Left lung (tissue), 10 donors: ENCODE measurements around the gene ZNF628. TPM values are rescaled to one million over a fixed set of nuclear protein-coding genes. Genes with fewer than 3 reads are reported as not detected.

Source experiments
- ATAC-seq: fragments of 200-7000 bp; cut with Tn5 transposase; one replicate; pipeline ENCODE4 v1.9.1; 2020; ENCODE audit warnings: moderate library complexity
- DNase-seq, 4 donors: peaks; one replicate each; pipeline ENCODE4 v3.0.0-alpha.2; 2013 to 2020
- H3K27ac ChIP-seq, 2 donors: fragments of 200-600 bp; sonication (generic) in 1 of 2; one replicate each; pipeline versions ENCODE4 v1.5.0 to v1.8.0; 2020 to 2021
- H3K27me3 ChIP-seq, 2 donors: fragments of 200-600 bp; sonication (generic) in 1 of 2; one replicate each; pipeline versions ENCODE4 v1.5.0 to v1.8.0; 2020 to 2021
- H3K36me3 ChIP-seq, 2 donors: fragments of 200-600 bp; sonication (generic) in 1 of 2; one replicate each; pipeline versions ENCODE4 v1.5.0 to v1.8.0; 2020 to 2021
- H3K4me1 ChIP-seq, 2 donors: fragments of 200-600 bp; one replicate each; pipeline ENCODE4 v1.8.0; 2021
- H3K4me3 ChIP-seq, 2 donors: fragments of 200-600 bp; sonication (generic) in 1 of 2; one replicate each; pipeline versions ENCODE4 v1.5.0 to v1.8.0; 2020 to 2021; ENCODE audit warnings: mild to moderate bottlenecking in 1 of 2
- H3K9me3 ChIP-seq, 2 donors: fragments of 200-600 bp; sonication (generic) in 1 of 2; one replicate each; pipeline versions ENCODE4 v1.5.0 to v1.8.0; 2020 to 2021
- CTCF ChIP-seq, 2 donors: fragments of 200-600 bp; sonication (generic) in 1 of 2; IDR thresholded peaks; one replicate each; pipeline versions ENCODE4 v1.5.0 to v1.8.0; 2021; ENCODE audit warnings: antibody characterized with exemption in 2 of 2
- intact Hi-C, 2 donors: fragments of 100-400 bp; cut with DNase I; formaldehyde crosslinking; loops; one replicate each; pipeline versions ENCODE4 v1.11.2 to v1.14.2; 2022
- polyA plus RNA-seq, 6 donors: library from polyadenylated mRNA; unstranded; fragments of 120-200 nt; gene quantifications; one replicate each; pipeline ENCODE4 v1.2.1, GENCODE V29; 2013; ENCODE audit not compliant: insufficient read length in 6 of 6
- total RNA-seq, 2 donors: library from RNA; stranded (reverse); fragmentation: NEBNext Ultra II Directional; extraction: Animal tissue kit (Norgen Biotek cat#: 25700); gene quantifications; one replicate each; pipeline ENCODE4 v1.2.1, GENCODE V29; 2021
- donor health status: DM: no; HTN: yes; CAD: no.
- donor health status: DM: no; HTN: no; CAD: no.

ZNF628 gene
- total and polyA plus RNA-seq, 8 donors = 1.6 to 9.5 (median 3.7) TPM

GRCh38 chr19:55434356-55434919 is 42.0 kb upstream of the ZNF628 start:
- Histone ChIP-seq H3K4me1 (no peaks in the 10 kb centered on the region), H3K9me3 (no peaks in the 10 kb centered on the region), H3K4me3 (no peak overlapping the region), H3K36me3 (no peaks in the 10 kb centered on the region), H3K27ac (no peak overlapping the region), H3K27me3 (peaks cover 26 to 80% of the 10 kb centered on the region in 2 donors)
- TF ChIP-seq CTCF (IDR thresholded peaks at IDR 0.05) = no peak
- no peak for ATAC-seq
- intact Hi-C loops = no loop called here
- DNase-seq = peak in 1 of 4 donors; percentile 4

- Histone ChIP-seq H3K4me1 (no peaks in the 10 kb centered on the region), H3K27me3 (peaks cover 27 to 80% of the 10 kb centered on the region in 2 donors), H3K9me3 (no peaks in the 10 kb centered on the region), H3K36me3 (no peaks in the 10 kb centered on the region), H3K4me3 (no peak overlapping the region), H3K27ac (no peak overlapping the region)
- no peak for TF ChIP-seq CTCF (IDR thresholded peaks at IDR 0.05)
- intact Hi-C loops = no loop called here
- DNase-seq = peak in 1 of 4 donors; percentile 6
- no peak for ATAC-seq
These were observed 41.4 kb upstream of the ZNF628 start for GRCh38 chr19:55435020-55435419.

GRCh38 chr19:55436847-55437246 is 39.6 kb upstream of the ZNF628 start:
- H3K9me3 ChIP-seq = no peaks in the 10 kb centered on the region
- ATAC-seq (no peak), DNase-seq (no peak)
- peaks cover 0 to 10% of the 10 kb centered on the region in 2 donors for H3K4me1 ChIP-seq
- no peak overlapping the region for H3K27ac ChIP-seq
- intact Hi-C loops = no loop called here
- H3K27me3 ChIP-seq = peaks cover 45 to 83% of the 10 kb centered on the region in 2 donors
- no peaks in the 10 kb centered on the region for H3K36me3 ChIP-seq
- no peak for TF ChIP-seq CTCF (IDR thresholded peaks at IDR 0.05)
- H3K4me3 ChIP-seq = no peak overlapping the region

- intact Hi-C loops = no loop called here
- Histone ChIP-seq H3K27me3 (peaks cover 49 to 83% of the 10 kb centered on the region in 2 donors), H3K27ac (no peak overlapping the region), H3K36me3 (no peaks in the 10 kb centered on the region), H3K9me3 (no peaks in the 10 kb centered on the region), H3K4me3 (no peak overlapping the region), H3K4me1 (peaks cover 0 to 13% of the 10 kb centered on the region in 2 donors)
- TF ChIP-seq CTCF (IDR thresholded peaks at IDR 0.05) = no peak
- DNase-seq = peak in 3 of 4 donors; percentile 48 to 75 (median 60)
- peak; percentile 97 for ATAC-seq
These were observed 39.0 kb upstream of the ZNF628 start for GRCh38 chr19:55437410-55437809.

- DNase-seq = no peak
- peaks cover 47 to 84% of the 10 kb centered on the region in 2 donors for H3K27me3 ChIP-seq
- intact Hi-C loops = no loop called here
- H3K4me1 ChIP-seq = peaks cover 0 to 13% of the 10 kb centered on the region in 2 donors
- H3K27ac ChIP-seq = no peak overlapping the region
- no peaks in the 10 kb centered on the region for H3K36me3 ChIP-seq
- no peak for ATAC-seq
- TF ChIP-seq CTCF (IDR thresholded peaks at IDR 0.05) = no peak
- H3K9me3 ChIP-seq = no peaks in the 10 kb centered on the region
- no peak overlapping the region for H3K4me3 ChIP-seq
These were observed 37.4 kb upstream of the ZNF628 start for GRCh38 chr19:55439052-55439451.
